Measurements from ENCODE around the gene PRR36. TPM values are rescaled to one million over a fixed set of nuclear protein-coding genes. Genes with fewer than 3 reads are reported as not detected.

PRR36 gene
- total and polyA plus RNA-seq, 8 donors: 0.18 to 0.61 (median 0.47) TPM; not detected in 4

GRCh38 chr19:7864690-7865074 is 9.5 kb downstream of the PRR36 start:
- DNase-seq: no peak
- Histone ChIP-seq H3K27me3 (peaks cover 0 to 98% (median 57%) of the 10 kb centered on the region in 3 donors), H3K4me3 (no peak overlapping the region), H3K36me3 (peaks cover 0 to 30% (median 16%) of the 10 kb centered on the region in 4 donors), H3K27ac (no peak overlapping the region), H3K9me3 (no peaks in the 10 kb centered on the region), H3K4me1 (peaks cover 32 to 37% (median 37%) of the 10 kb centered on the region in 4 donors)
- 37 to 56% (median 48%) methylated on average over 14 to 18 of the region's 18 CpGs for WGBS, 5 donors
- TF ChIP-seq POLR2A (IDR thresholded peaks at IDR 0.05): no peak
- no peak for TF ChIP-seq EP300 (IDR thresholded peaks at IDR 0.05)
- TF ChIP-seq, protein P1, sequence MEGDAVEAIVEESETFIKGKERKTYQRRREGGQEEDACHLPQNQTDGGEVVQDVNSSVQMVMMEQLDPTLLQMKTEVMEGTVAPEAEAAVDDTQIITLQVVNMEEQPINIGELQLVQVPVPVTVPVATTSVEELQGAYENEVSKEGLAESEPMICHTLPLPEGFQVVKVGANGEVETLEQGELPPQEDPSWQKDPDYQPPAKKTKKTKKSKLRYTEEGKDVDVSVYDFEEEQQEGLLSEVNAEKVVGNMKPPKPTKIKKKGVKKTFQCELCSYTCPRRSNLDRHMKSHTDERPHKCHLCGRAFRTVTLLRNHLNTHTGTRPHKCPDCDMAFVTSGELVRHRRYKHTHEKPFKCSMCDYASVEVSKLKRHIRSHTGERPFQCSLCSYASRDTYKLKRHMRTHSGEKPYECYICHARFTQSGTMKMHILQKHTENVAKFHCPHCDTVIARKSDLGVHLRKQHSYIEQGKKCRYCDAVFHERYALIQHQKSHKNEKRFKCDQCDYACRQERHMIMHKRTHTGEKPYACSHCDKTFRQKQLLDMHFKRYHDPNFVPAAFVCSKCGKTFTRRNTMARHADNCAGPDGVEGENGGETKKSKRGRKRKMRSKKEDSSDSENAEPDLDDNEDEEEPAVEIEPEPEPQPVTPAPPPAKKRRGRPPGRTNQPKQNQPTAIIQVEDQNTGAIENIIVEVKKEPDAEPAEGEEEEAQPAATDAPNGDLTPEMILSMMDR (IDR thresholded peaks at IDR 0.05): no peak
- no peak for TF ChIP-seq POLR2AphosphoS5 (IDR thresholded peaks at IDR 0.05)
- intact Hi-C loops (cut with DNase I; ENCODE audit: low total_unique reads): no loop called here

DNA sequence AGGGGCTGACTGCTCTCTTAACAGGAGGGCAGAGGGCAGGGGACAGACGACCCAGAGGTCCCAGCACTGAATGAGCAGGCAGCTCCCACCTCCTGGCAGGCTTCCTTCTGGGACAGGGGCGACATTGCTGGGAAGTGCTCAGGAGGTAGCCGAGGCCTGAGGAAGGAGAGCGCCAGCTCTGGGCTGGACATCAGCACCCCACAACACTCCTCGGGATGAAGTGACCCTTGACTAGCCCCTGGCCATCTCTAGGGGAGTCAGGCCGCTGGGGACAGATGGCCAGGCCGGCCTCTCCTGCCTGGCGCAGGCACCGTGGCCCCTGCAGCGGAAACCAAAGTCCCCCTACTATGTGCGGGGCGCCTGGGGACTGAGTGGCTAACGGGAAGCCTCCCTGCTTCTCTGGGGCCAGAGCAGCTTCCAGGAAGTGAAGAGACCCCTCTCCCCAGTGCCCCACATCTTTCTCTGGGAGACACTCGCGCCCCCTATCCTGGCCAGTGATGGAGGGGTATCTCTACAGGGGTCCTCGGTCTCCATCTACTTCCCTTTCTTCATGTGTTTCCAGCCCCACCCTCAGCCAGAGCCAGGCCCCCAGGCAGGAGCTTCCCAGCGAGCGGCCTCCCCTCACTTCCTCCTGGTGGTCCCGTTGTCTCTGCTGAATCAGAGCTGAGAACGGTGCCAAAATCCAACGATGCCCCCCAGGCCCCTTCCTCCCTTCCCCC is 10.1 kb downstream of the PRR36 start:
- Histone ChIP-seq H3K4me3 (no peak overlapping the region), H3K36me3 (peaks cover 0 to 35% (median 21%) of the 10 kb centered on the region in 4 donors), H3K4me1 (peaks cover 27 to 32% (median 31%) of the 10 kb centered on the region in 4 donors), H3K27ac (no peak overlapping the region), H3K9me3 (no peaks in the 10 kb centered on the region), H3K27me3 (peaks cover 0 to 98% (median 57%) of the 10 kb centered on the region in 3 donors)
- no peak for DNase-seq
- TF ChIP-seq POLR2AphosphoS5 (IDR thresholded peaks at IDR 0.05) (no peak), POLR2A (IDR thresholded peaks at IDR 0.05) (no peak), EP300 (IDR thresholded peaks at IDR 0.05) (no peak)
- intact Hi-C loops (cut with DNase I; ENCODE audit: low total_unique reads): no loop called here
- WGBS, 5 donors: 54 to 88% (median 80%) methylated on average over 12 to 21 of the region's 21 CpGs

DNA sequence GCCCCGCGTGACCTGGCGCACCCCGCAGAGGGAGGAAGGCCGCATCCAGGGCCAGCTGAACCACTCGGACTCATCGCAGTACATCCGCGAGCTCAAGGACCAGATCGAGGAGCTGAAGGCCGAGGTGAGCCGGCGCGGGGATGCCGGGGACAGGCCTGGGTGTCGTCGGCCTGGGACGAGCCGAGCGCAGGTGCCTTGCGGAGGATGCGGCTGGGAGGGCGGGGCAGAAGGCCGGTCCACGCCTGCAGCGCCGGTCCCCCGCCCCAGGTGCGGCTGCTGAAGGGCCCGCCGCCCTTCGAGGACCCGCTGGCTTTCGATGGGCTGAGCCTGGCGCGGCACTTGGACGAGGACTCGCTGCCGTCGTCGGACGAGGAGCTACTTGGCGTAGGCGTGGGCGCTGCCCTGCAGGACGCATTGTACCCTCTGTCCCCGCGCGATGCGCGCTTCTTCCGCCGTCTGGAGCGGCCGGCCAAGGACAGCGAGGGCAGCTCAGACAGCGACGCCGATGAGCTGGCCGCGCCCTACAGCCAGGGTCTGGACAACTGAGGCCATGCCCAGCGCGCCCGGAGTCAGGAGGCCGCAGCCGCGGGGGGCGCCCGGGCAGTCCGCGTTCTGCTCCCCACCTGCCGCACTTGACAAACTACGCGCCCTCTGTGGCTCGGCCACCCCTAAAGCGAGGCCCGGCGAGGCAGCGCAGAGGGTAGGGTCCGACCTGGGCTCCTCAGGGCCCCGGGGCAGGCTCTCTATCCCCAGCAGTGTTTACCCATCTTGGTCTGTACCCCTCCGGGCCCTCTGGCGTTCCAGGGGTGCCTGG is 10.8 kb downstream of the PRR36 start:
- no peak for DNase-seq
- H3K27ac ChIP-seq: no peak overlapping the region
- 55 to 77% (median 69%) methylated on average over 21 to 83 of the region's 83 CpGs for WGBS, 5 donors
- peaks cover 0 to 98% (median 56%) of the 10 kb centered on the region in 3 donors for H3K27me3 ChIP-seq
- H3K4me3 ChIP-seq: peak overlapping the region in 1 of 4 donors; percentile 40
- no peaks in the 10 kb centered on the region for H3K9me3 ChIP-seq
- TF ChIP-seq, protein P1 (IDR thresholded peaks at IDR 0.05): no peak
- TF ChIP-seq POLR2A (IDR thresholded peaks at IDR 0.05): no peak
- no peak for TF ChIP-seq POLR2AphosphoS5 (IDR thresholded peaks at IDR 0.05)
- TF ChIP-seq EP300 (IDR thresholded peaks at IDR 0.05): no peak
- peaks cover 19 to 24% (median 24%) of the 10 kb centered on the region in 4 donors for H3K4me1 ChIP-seq
- peaks cover 0 to 41% (median 27%) of the 10 kb centered on the region in 4 donors for H3K36me3 ChIP-seq
- intact Hi-C loops (cut with DNase I; ENCODE audit: low total_unique reads): no loop called here

GRCh38 chr19:7862413-7862951 is 11.7 kb downstream of the PRR36 start:
- DNase-seq: peak; percentile 57 to 91
- Histone ChIP-seq H3K36me3 (peaks cover 0 to 46% (median 31%) of the 10 kb centered on the region in 4 donors), H3K9me3 (no peaks in the 10 kb centered on the region), H3K4me3 (peak overlapping the region; percentile 23 to 42 (median 34)), H3K4me1 (peaks cover 17 to 21% (median 19%) of the 10 kb centered on the region in 4 donors), H3K27ac (no peak overlapping the region), H3K27me3 (peaks cover 0 to 96% (median 49%) of the 10 kb centered on the region in 3 donors)
- WGBS, 5 donors: 3 to 13% (median 5%) methylated on average over 2 to 65 of the region's 67 CpGs
- intact Hi-C loops (cut with DNase I; ENCODE audit: low total_unique reads): no loop called here
- no peak for TF ChIP-seq POLR2A (IDR thresholded peaks at IDR 0.05)
- TF ChIP-seq POLR2AphosphoS5 (IDR thresholded peaks at IDR 0.05): no peak
- no peak for TF ChIP-seq EP300 (IDR thresholded peaks at IDR 0.05)
- TF ChIP-seq, protein P1 (IDR thresholded peaks at IDR 0.05): no peak

All from stomach (tissue), 9 donors.